Activated naive CD8-positive, alpha-beta T cell treated with anti-CD3 and anti-CD28 coated beads, Interleukin-2, amount 50 U/mL, for 24 hours (primary cell): ENCODE results near the gene CSH2.
A peak's percentile ranks its signal among the peaks of the same experiment; 100 is the strongest.

Source experiments
- ATAC-seq: fragments of 150-1000 bp; cut with Tn5 transposase; one replicate; pipeline ENCODE4 v1.10.0; 2021
- DNase-seq: peaks from one replicate; pipeline ENCODE4 v3.0.0; 2021
- H3K27ac Mint-ChIP-seq: one replicate; pipeline ENCODE4 v1.8.0; 2021; ENCODE audit warnings: mild to moderate bottlenecking, mixed read lengths
- H3K27me3 Mint-ChIP-seq: one replicate; pipeline ENCODE4 v1.8.0; 2021; ENCODE audit warnings: mixed read lengths
- H3K36me3 Mint-ChIP-seq: one replicate; pipeline ENCODE4 v1.8.0; 2021; ENCODE audit warnings: low read depth, mixed read lengths
- H3K4me1 Mint-ChIP-seq: one replicate; pipeline ENCODE4 v1.8.0; 2021; ENCODE audit warnings: mixed read lengths
- H3K4me3 Mint-ChIP-seq: one replicate; pipeline ENCODE4 v1.8.0; 2021; ENCODE audit warnings: mild to moderate bottlenecking, moderate library complexity, mixed read lengths
- H3K9me3 Mint-ChIP-seq: one replicate; pipeline ENCODE4 v1.8.0; 2021; ENCODE audit warnings: mixed read lengths

Gene CSH2

DNA sequence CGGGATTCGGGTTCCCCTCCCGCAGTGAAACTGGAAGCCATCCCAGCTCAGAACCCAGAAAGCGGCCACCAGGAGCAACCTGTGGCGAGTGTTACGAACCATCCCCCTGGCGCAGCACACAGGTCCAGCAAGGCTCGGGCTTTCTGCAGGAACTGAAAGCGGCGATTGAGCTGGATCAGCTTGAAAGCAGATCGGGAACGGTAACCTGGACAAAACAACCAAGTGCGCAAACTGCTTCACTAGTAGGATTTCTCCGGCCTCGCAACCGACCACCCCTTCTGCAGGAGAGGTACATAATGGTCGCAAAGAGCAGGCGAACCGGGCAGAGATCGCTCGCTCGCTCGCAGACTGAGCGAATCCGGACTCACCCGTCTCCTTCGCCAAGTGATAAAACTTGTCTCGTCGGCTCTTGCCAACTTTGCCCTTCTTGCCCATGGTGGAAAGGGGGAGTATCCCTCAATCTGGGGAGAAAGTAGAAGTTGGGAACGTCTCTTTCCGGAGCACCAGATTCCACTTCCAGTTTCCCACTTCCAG, 46.9 kb downstream of the CSH2 start:
- H3K36me3 Mint-ChIP-seq, result peaks cover 89% of the 10 kb centered on the region
- ATAC-seq, result peak; percentile 0
- peak overlapping the region; percentile 100 for H3K27ac Mint-ChIP-seq
- no peaks in the 10 kb centered on the region for H3K27me3 Mint-ChIP-seq
- H3K9me3 Mint-ChIP-seq, result no peaks in the 10 kb centered on the region
- no peak for DNase-seq
- H3K4me3 Mint-ChIP-seq, result peak overlapping the region; percentile 100
- peaks cover 84% of the 10 kb centered on the region for H3K4me1 Mint-ChIP-seq

DNA sequence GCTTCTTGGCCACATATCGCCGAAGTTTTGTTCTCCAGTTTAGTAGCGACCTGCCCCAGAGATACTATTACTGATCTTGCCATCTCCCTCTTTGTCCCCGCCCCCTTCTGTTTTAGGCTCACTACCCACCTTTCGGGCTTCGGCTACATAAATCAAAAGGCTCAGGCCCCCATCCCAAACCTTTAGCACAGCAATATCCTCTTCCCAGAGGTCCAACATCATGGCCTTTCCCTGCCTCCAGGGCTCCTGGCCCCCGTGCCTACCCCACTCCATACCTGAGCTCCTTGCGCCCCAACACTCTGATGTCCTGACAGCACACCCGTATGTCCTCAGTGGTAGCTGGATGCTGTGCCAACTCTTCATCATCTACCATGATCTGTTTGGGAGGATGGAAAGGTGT, 49.1 kb downstream of the CSH2 start:
- Mint-ChIP-seq H3K27ac (peak overlapping the region; percentile 47), H3K4me3 (no peak overlapping the region)

DNA sequence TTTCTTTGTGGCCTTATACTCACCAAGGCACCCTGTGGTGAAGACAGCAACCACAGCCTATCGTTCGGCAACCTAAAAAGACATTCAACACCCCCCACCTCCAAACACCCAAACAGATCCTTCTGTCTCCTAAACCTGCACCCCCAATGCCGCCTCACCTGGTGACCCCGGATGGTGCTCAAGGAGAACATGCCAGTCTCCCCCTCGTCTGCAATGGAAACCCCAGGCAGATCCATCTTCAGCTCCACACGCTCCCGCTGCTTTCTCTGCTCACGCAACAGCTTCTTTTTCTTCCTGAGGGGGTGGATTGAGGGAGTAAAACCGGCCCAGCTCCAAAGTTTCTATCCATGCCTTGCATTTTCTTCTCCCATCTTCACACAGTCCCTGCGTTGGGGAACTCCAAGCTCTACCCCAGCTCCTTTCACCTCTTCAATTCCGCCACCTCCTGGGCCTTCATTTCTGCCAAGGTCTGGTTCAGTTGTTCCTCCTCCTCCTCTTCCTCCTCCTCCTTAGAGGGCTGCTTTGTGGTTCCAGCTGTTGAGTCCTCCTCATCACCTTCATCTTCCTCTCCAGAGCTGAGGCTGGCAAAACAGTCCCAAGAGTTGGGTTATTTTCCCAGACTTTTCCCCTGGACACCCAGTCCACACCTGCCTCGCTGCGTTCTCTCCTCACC, 49.7 kb downstream of the CSH2 start:
- DNase-seq (no peak), ATAC-seq (no peak)
- Mint-ChIP-seq H3K9me3 (no peaks in the 10 kb centered on the region), H3K27ac (peak overlapping the region; percentile 47), H3K4me3 (peak overlapping the region; percentile 2), H3K4me1 (peaks cover 65% of the 10 kb centered on the region), H3K36me3 (peaks cover 86% of the 10 kb centered on the region), H3K27me3 (no peaks in the 10 kb centered on the region)

More for the DNA sequence above, 49.1 kb downstream of the CSH2 start:
- Mint-ChIP-seq H3K4me1 (peaks cover 68% of the 10 kb centered on the region), H3K36me3 (peaks cover 86% of the 10 kb centered on the region), H3K27me3 (no peaks in the 10 kb centered on the region), H3K9me3 (no peaks in the 10 kb centered on the region)
- no peak for DNase-seq
- ATAC-seq, result no peak

DNA sequence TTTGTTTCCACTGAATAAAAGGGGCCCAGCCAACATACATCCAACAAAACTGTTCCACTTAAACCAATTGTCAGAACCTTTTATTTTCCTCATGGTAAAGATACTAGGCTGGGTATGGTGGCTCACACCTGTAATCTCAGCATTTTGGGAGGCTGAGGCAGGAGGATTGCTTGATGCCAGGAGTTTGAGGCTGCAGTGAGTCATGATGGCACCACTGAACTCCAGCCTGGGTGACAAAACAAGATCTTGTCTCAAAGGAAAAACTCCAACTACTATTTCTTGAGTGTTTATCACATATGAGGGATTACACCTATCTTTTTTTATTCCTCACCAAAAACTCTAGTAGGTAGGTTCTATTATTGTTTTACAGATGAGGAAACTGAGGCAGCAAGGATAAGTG, 50.9 kb downstream of the CSH2 start:
- DNase-seq (no peak), ATAC-seq (no peak)
- Mint-ChIP-seq H3K4me1 (peaks cover 58% of the 10 kb centered on the region), H3K27me3 (no peaks in the 10 kb centered on the region), H3K27ac (peak overlapping the region; percentile 73), H3K9me3 (no peaks in the 10 kb centered on the region), H3K36me3 (peaks cover 88% of the 10 kb centered on the region), H3K4me3 (no peak overlapping the region)
